COLO668 (cell line): ENCODE measurements around the gene SCRT2.
"Not testable (repeated sequence)": the region's sequence is repeated elsewhere in the genome, so short reads cannot be mapped to it uniquely, and the experiment has no call there.

Source experiments
- DNase-seq: peaks from one replicate; lab custom pipeline; 2025; ENCODE audit not compliant: unreplicated experiment; lab: John Stamatoyannopoulos, UW

Gene SCRT2

GRCh38 chr20:675453-676314, at the start of gene SCRT2:
Gene SCRT2 (minus strand): TSS chr20:675802. CDS start chr20:675601, 201 bp downstream.
- no peak for DNase-seq

GRCh38 chr20:724797-725196, 49.2 kb upstream of the SCRT2 start:
- DNase-seq, result not testable (repeated sequence)

- DNase-seq, result no peak
These were observed 48.2 kb upstream of the SCRT2 start for GRCh38 chr20:723756-724155.

GRCh38 chr20:722822-723644, 47.4 kb upstream of the SCRT2 start:
- no peak for DNase-seq

- DNase-seq, result no peak
These were observed 46.3 kb upstream of the SCRT2 start for GRCh38 chr20:721876-722275.

GRCh38 chr20:719816-720215, 44.2 kb upstream of the SCRT2 start:
- no peak for DNase-seq

GRCh38 chr20:719068-719467, 43.5 kb upstream of the SCRT2 start:
- no peak for DNase-seq

GRCh38 chr20:717832-718231, 42.2 kb upstream of the SCRT2 start:
- DNase-seq, result no peak

- no peak for DNase-seq
These were observed 41.7 kb upstream of the SCRT2 start for GRCh38 chr20:717271-717670.

- DNase-seq, result no peak
These were observed 38.9 kb upstream of the SCRT2 start for GRCh38 chr20:714453-714852.

GRCh38 chr20:711576-711975, 36.0 kb upstream of the SCRT2 start:
- DNase-seq, result no peak

GRCh38 chr20:710780-711450, 35.3 kb upstream of the SCRT2 start:
- no peak for DNase-seq

GRCh38 chr20:709991-710779, 34.6 kb upstream of the SCRT2 start:
- no peak for DNase-seq

GRCh38 chr20:709423-709822, 33.8 kb upstream of the SCRT2 start:
- peak; percentile 71 for DNase-seq

GRCh38 chr20:708956-709355, 33.4 kb upstream of the SCRT2 start:
- DNase-seq, result no peak

- DNase-seq, result no peak
These were observed 32.0 kb upstream of the SCRT2 start for GRCh38 chr20:707451-708110.

- DNase-seq, result no peak
These were observed 30.8 kb upstream of the SCRT2 start for GRCh38 chr20:706366-706885.

- no peak for DNase-seq
These were observed 29.1 kb upstream of the SCRT2 start for GRCh38 chr20:704726-705125.

- no peak for DNase-seq
These were observed 27.8 kb upstream of the SCRT2 start for GRCh38 chr20:703426-703825.

GRCh38 chr20:703006-703405, 27.4 kb upstream of the SCRT2 start:
- DNase-seq, result no peak
